ENCODE data around the gene IKBKG. TPM values are rescaled to one million over a fixed set of nuclear protein-coding genes. Genes with fewer than 3 reads are reported as not detected.

The IKBKG gene
- total RNA-seq, 1 donor from 2014 or later: 20.6 TPM

- Mint-ChIP-seq H3K27me3 (ENCODE audit: low read depth) (no peaks in the 10 kb centered on the region), H3K4me1 (peaks cover 17% of the 10 kb centered on the region), H3K4me3 (no peak overlapping the region), H3K27ac (no peak overlapping the region), H3K36me3 (peaks cover 22% of the 10 kb centered on the region), H3K9me3 (peaks cover 22% of the 10 kb centered on the region)
- no peak for DNase-seq (ENCODE audit: low spot score in 2 of 2, unreplicated experiment in 2 of 2)
- TF ChIP-seq CTCF (IDR thresholded peaks at IDR 0.05; ENCODE audit: unreplicated experiment): no peak
Observed at GRCh38 chrX:154512879-154513553, 34.4 kb upstream of the IKBKG start.

GRCh38 chrX:154513716-154514115 lies 33.7 kb upstream of the IKBKG start:
- H3K4me1 Mint-ChIP-seq: peaks cover 20% of the 10 kb centered on the region
- no peak for DNase-seq (ENCODE audit: low spot score in 2 of 2, unreplicated experiment in 2 of 2)
- peak overlapping the region; percentile 31 for H3K4me3 Mint-ChIP-seq
- no peaks in the 10 kb centered on the region for H3K27me3 Mint-ChIP-seq (ENCODE audit: low read depth)
- H3K36me3 Mint-ChIP-seq: peaks cover 17% of the 10 kb centered on the region
- H3K9me3 Mint-ChIP-seq: peaks cover 21% of the 10 kb centered on the region
- H3K27ac Mint-ChIP-seq: peak overlapping the region; percentile 51
- TF ChIP-seq CTCF (IDR thresholded peaks at IDR 0.05; ENCODE audit: unreplicated experiment): no peak

GRCh38 chrX:154515090-154515965 lies 32.1 kb upstream of the IKBKG start:
- Mint-ChIP-seq H3K4me3 (peak overlapping the region; percentile 69), H3K4me1 (peaks cover 20% of the 10 kb centered on the region), H3K27ac (peak overlapping the region; percentile 86), H3K36me3 (peaks cover 7% of the 10 kb centered on the region), H3K27me3 (ENCODE audit: low read depth) (no peaks in the 10 kb centered on the region), H3K9me3 (peaks cover 10% of the 10 kb centered on the region)
- no peak for TF ChIP-seq CTCF (IDR thresholded peaks at IDR 0.05; ENCODE audit: unreplicated experiment)
- DNase-seq (ENCODE audit: low spot score in 2 of 2, unreplicated experiment in 2 of 2): no peak

GRCh38 chrX:154515966-154516655 lies 31.3 kb upstream of the IKBKG start, which contains the start of gene FAM3A:
FAM3A (minus strand) TSS chrX:154516232; CDS start chrX:154515772, 460 bp downstream.
- H3K4me1 Mint-ChIP-seq: peaks cover 20% of the 10 kb centered on the region
- peak within 1 kb of the TSS; percentile 69 for H3K4me3 Mint-ChIP-seq
- H3K27me3 Mint-ChIP-seq (ENCODE audit: low read depth): no peaks in the 10 kb centered on the region
- H3K27ac Mint-ChIP-seq: peak within 1 kb of the TSS; percentile 98
- peak; percentile 87 to 90 for DNase-seq (ENCODE audit: low spot score in 2 of 2, unreplicated experiment in 2 of 2)
- H3K36me3 Mint-ChIP-seq: peaks cover 5% of the 10 kb centered on the region
- H3K9me3 Mint-ChIP-seq: peaks cover 10% of the 10 kb centered on the region
- TF ChIP-seq CTCF (IDR thresholded peaks at IDR 0.05; ENCODE audit: unreplicated experiment): no peak

GRCh38 chrX:154516656-154517100 lies 30.7 kb upstream of the IKBKG start:
- DNase-seq (ENCODE audit: low spot score in 2 of 2, unreplicated experiment in 2 of 2): peak in 1 of 2 experiments; percentile 62
- H3K9me3 Mint-ChIP-seq: peaks cover 10% of the 10 kb centered on the region
- H3K4me1 Mint-ChIP-seq: peaks cover 20% of the 10 kb centered on the region
- TF ChIP-seq CTCF (IDR thresholded peaks at IDR 0.05; ENCODE audit: unreplicated experiment): no peak
- H3K4me3 Mint-ChIP-seq: peak overlapping the region; percentile 67
- peaks cover 5% of the 10 kb centered on the region for H3K36me3 Mint-ChIP-seq
- no peaks in the 10 kb centered on the region for H3K27me3 Mint-ChIP-seq (ENCODE audit: low read depth)
- peak overlapping the region; percentile 98 for H3K27ac Mint-ChIP-seq
